Mononuclear cell (primary cell): Measurements from ENCODE around the gene EMID1. TPM values are rescaled to one million over a fixed set of nuclear protein-coding genes. Genes with fewer than 3 reads are reported as not detected.

Experiments used
- H3K27me3 ChIP-seq: 2 replicates; pipeline ENCODE4 v1.6.0; 2011; ENCODE audit warnings: low read length, control low read depth; ENCODE audit not compliant: insufficient read depth
- H3K4me1 ChIP-seq: 2 replicates; pipeline ENCODE4 v1.5.1; 2011; ENCODE audit warnings: mild to moderate bottlenecking, low read length, control low read depth; ENCODE audit not compliant: insufficient read depth
- H3K4me3 ChIP-seq: 2 replicates; pipeline ENCODE4 v1.5.1; 2011; ENCODE audit warnings: mild to moderate bottlenecking, low read length, moderate library complexity
- H3K9me3 ChIP-seq: 2 replicates; pipeline ENCODE4 v1.5.1; 2011; ENCODE audit warnings: low read depth, mild to moderate bottlenecking, control low read depth, low read length
- total RNA-seq: library from RNA; depleted of rRNA; stranded (reverse); fragments of >200 nt; gene quantifications from one replicate; pipeline ENCODE4 v1.2.3, GENCODE V29; 2012

Gene EMID1
- total RNA-seq, 1 donor = 0.21 TPM

GRCh38 chr22:29254286-29254660 lies 48.6 kb downstream of the EMID1 start:
- Histone ChIP-seq H3K4me1 (no peaks in the 10 kb centered on the region), H3K27me3 (no peaks in the 10 kb centered on the region)

GRCh38 chr22:29255064-29255621 lies 49.4 kb downstream of the EMID1 start:
- no peak overlapping the region for H3K4me3 ChIP-seq
- no peaks in the 10 kb centered on the region for H3K9me3 ChIP-seq
- no peaks in the 10 kb centered on the region for H3K27me3 ChIP-seq
- H3K4me1 ChIP-seq = no peaks in the 10 kb centered on the region

More at GRCh38 chr22:29254286-29254660, 48.6 kb downstream of the EMID1 start:
- Histone ChIP-seq H3K4me3 (no peak overlapping the region), H3K9me3 (no peaks in the 10 kb centered on the region)

- H3K4me1 ChIP-seq = no peaks in the 10 kb centered on the region
- H3K4me3 ChIP-seq = no peak overlapping the region
- H3K9me3 ChIP-seq = no peaks in the 10 kb centered on the region
- no peaks in the 10 kb centered on the region for H3K27me3 ChIP-seq
Measured at GRCh38 chr22:29256606-29257325, 51.1 kb downstream of the EMID1 start.

- no peaks in the 10 kb centered on the region for H3K9me3 ChIP-seq
Measured at GRCh38 chr22:29257751-29258181, 52.1 kb downstream of the EMID1 start.

GRCh38 chr22:29258407-29259252 lies 52.9 kb downstream of the EMID1 start:
- H3K4me1 ChIP-seq = no peaks in the 10 kb centered on the region
- H3K27me3 ChIP-seq = no peaks in the 10 kb centered on the region
- no peaks in the 10 kb centered on the region for H3K9me3 ChIP-seq
- no peak overlapping the region for H3K4me3 ChIP-seq

More at GRCh38 chr22:29257751-29258181, 52.1 kb downstream of the EMID1 start:
- H3K27me3 ChIP-seq = no peaks in the 10 kb centered on the region
- no peaks in the 10 kb centered on the region for H3K4me1 ChIP-seq
- H3K4me3 ChIP-seq = no peak overlapping the region

GRCh38 chr22:29259253-29259899 lies 53.7 kb downstream of the EMID1 start:
- Histone ChIP-seq H3K9me3 (no peaks in the 10 kb centered on the region), H3K27me3 (no peaks in the 10 kb centered on the region), H3K4me1 (no peaks in the 10 kb centered on the region), H3K4me3 (no peak overlapping the region)

- Histone ChIP-seq H3K4me1 (no peaks in the 10 kb centered on the region), H3K4me3 (no peak overlapping the region), H3K9me3 (no peaks in the 10 kb centered on the region), H3K27me3 (no peaks in the 10 kb centered on the region)
Measured at GRCh38 chr22:29260031-29260560, 54.4 kb downstream of the EMID1 start.

GRCh38 chr22:29260601-29261315 lies 55.1 kb downstream of the EMID1 start:
- no peaks in the 10 kb centered on the region for H3K9me3 ChIP-seq
- no peak overlapping the region for H3K4me3 ChIP-seq
- H3K4me1 ChIP-seq = no peaks in the 10 kb centered on the region
- H3K27me3 ChIP-seq = no peaks in the 10 kb centered on the region

GRCh38 chr22:29263791-29264276 lies 58.1 kb downstream of the EMID1 start:
- no peaks in the 10 kb centered on the region for H3K27me3 ChIP-seq

GRCh38 chr22:29265305-29265704 lies 59.6 kb downstream of the EMID1 start:
- Histone ChIP-seq H3K4me3 (no peak overlapping the region), H3K9me3 (no peaks in the 10 kb centered on the region), H3K27me3 (no peaks in the 10 kb centered on the region), H3K4me1 (peaks cover 28% of the 10 kb centered on the region)

More at GRCh38 chr22:29263791-29264276, 58.1 kb downstream of the EMID1 start:
- H3K9me3 ChIP-seq = no peaks in the 10 kb centered on the region
- H3K4me1 ChIP-seq = peaks cover 13% of the 10 kb centered on the region
- H3K4me3 ChIP-seq = no peak overlapping the region

- Histone ChIP-seq H3K4me1 (peaks cover 33% of the 10 kb centered on the region), H3K9me3 (no peaks in the 10 kb centered on the region), H3K4me3 (no peak overlapping the region), H3K27me3 (no peaks in the 10 kb centered on the region)
Measured at GRCh38 chr22:29265929-29266328, 60.2 kb downstream of the EMID1 start.

- Histone ChIP-seq H3K27me3 (no peaks in the 10 kb centered on the region), H3K4me1 (peaks cover 42% of the 10 kb centered on the region), H3K4me3 (peak overlapping the region; percentile 95), H3K9me3 (no peaks in the 10 kb centered on the region)
Measured at GRCh38 chr22:29266564-29267461, 61.1 kb downstream of the EMID1 start.

GRCh38 chr22:29267462-29267857 lies 61.8 kb downstream of the EMID1 start:
- Histone ChIP-seq H3K27me3 (no peaks in the 10 kb centered on the region), H3K9me3 (no peaks in the 10 kb centered on the region), H3K4me1 (peaks cover 46% of the 10 kb centered on the region), H3K4me3 (peak overlapping the region; percentile 95)
